ENCODE results near the gene FFAR3. TPM values are rescaled to one million over a fixed set of nuclear protein-coding genes. Genes with fewer than 3 reads are reported as not detected.

Gene FFAR3
- total RNA-seq, 4 donors from 2014 or later: not detected

GRCh38 chr19:35347171-35347929 is 10.9 kb upstream of the FFAR3 start, which contains the start of gene FFAR1:
TSS of gene FFAR1 (plus strand) at chr19:35347902. CDS start at chr19:35351552, 3,650 bp downstream.
- Histone ChIP-seq H3K9me3 (no peaks in the 10 kb centered on the region), H3K4me3 (no peak within 1 kb of the TSS), H3K4me1 (no peaks in the 10 kb centered on the region), H3K36me3 (no peaks in the 10 kb centered on the region), H3K27me3 (peaks cover 22% of the 10 kb centered on the region), H3K27ac (no peak within 1 kb of the TSS)
- no peak for TF ChIP-seq POLR2A (IDR thresholded peaks at IDR 0.05)
- no peak for TF ChIP-seq CTCF (IDR thresholded peaks at IDR 0.05)
- no peak for TF ChIP-seq POLR2AphosphoS5 (IDR thresholded peaks at IDR 0.05)
- no peak for TF ChIP-seq EP300 (IDR thresholded peaks at IDR 0.05)
- WGBS: 54% methylated on average over 18 of the region's 18 CpGs
- peak; percentile 27 to 47 for DNase-seq (ENCODE audit: low spot score in 2 of 2)

GRCh38 chr19:35347930-35348298 is 10.3 kb upstream of the FFAR3 start:
- H3K4me3 ChIP-seq: no peak overlapping the region
- no peaks in the 10 kb centered on the region for H3K36me3 ChIP-seq
- H3K4me1 ChIP-seq: peaks cover 4% of the 10 kb centered on the region
- 84% methylated on average over 7 of the region's 7 CpGs for WGBS
- DNase-seq (ENCODE audit: low spot score in 2 of 2): peak; percentile 37 to 42
- no peak overlapping the region for H3K27ac ChIP-seq
- H3K27me3 ChIP-seq: peaks cover 23% of the 10 kb centered on the region
- TF ChIP-seq POLR2AphosphoS5 (IDR thresholded peaks at IDR 0.05) (no peak), POLR2A (IDR thresholded peaks at IDR 0.05) (no peak), CTCF (IDR thresholded peaks at IDR 0.05) (no peak), EP300 (IDR thresholded peaks at IDR 0.05) (no peak)
- H3K9me3 ChIP-seq: no peaks in the 10 kb centered on the region

GRCh38 chr19:35348911-35349611 is 9.2 kb upstream of the FFAR3 start:
- Histone ChIP-seq H3K4me3 (no peak overlapping the region), H3K4me1 (peaks cover 8% of the 10 kb centered on the region), H3K27ac (no peak overlapping the region), H3K9me3 (no peaks in the 10 kb centered on the region), H3K36me3 (no peaks in the 10 kb centered on the region), H3K27me3 (peaks cover 25% of the 10 kb centered on the region)
- DNase-seq (ENCODE audit: low spot score in 2 of 2): peak; percentile 46 to 57
- no peak for TF ChIP-seq POLR2A (IDR thresholded peaks at IDR 0.05)
- TF ChIP-seq POLR2AphosphoS5 (IDR thresholded peaks at IDR 0.05): no peak
- TF ChIP-seq EP300 (IDR thresholded peaks at IDR 0.05): no peak
- TF ChIP-seq CTCF (IDR thresholded peaks at IDR 0.05): no peak
- WGBS: 83% methylated on average over 18 of the region's 18 CpGs

- Histone ChIP-seq H3K27me3 (peaks cover 22% of the 10 kb centered on the region), H3K36me3 (no peaks in the 10 kb centered on the region), H3K4me1 (peaks cover 8% of the 10 kb centered on the region), H3K4me3 (no peak overlapping the region), H3K9me3 (no peaks in the 10 kb centered on the region), H3K27ac (no peak overlapping the region)
- peak; percentile 40 to 65 for DNase-seq (ENCODE audit: low spot score in 2 of 2)
- no peak for TF ChIP-seq CTCF (IDR thresholded peaks at IDR 0.05)
- no peak for TF ChIP-seq POLR2AphosphoS5 (IDR thresholded peaks at IDR 0.05)
- no peak for TF ChIP-seq EP300 (IDR thresholded peaks at IDR 0.05)
- TF ChIP-seq POLR2A (IDR thresholded peaks at IDR 0.05): no peak
- WGBS: 78% methylated on average over 17 of the region's 17 CpGs
These were observed 8.4 kb upstream of the FFAR3 start for GRCh38 chr19:35349614-35350521.

Measured in suprapubic skin (tissue), 4 donors.